NCI-H345 (cell line): ENCODE measurements around the gene CYGB.
"Not testable (repeated sequence)": the region's sequence is repeated elsewhere in the genome, so short reads cannot be mapped to it uniquely, and the experiment has no call there.

Experiments used
- DNase-seq: peaks from one replicate; lab custom pipeline; 2025; lab: John Stamatoyannopoulos, UW

CYGB gene

GRCh38 chr17:76567634-76568432, 30.3 kb upstream of the CYGB start:
- DNase-seq: no peak

DNA sequence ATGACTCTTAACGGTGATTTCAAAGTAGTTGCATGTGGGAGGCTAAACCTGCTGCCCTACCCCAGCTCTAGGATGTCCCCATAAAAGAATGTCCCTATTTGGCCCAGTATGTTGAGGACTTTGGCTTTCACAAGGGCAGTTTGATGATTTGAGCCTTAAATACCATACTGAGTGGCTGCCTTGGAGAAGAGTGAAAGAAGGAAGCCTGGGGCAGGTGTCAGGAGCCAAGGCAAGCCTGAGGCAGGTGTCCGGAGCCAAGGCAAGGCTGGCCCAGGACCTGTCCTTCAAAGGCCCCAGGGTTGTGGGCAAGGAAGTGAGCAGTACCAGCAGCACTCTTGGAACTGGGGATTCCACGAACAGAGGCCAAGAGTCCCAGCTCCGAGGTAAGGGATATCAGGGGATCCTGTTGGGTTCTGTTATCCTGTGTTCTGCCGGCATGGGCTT, 29.5 kb upstream of the CYGB start:
- DNase-seq: no peak

DNA sequence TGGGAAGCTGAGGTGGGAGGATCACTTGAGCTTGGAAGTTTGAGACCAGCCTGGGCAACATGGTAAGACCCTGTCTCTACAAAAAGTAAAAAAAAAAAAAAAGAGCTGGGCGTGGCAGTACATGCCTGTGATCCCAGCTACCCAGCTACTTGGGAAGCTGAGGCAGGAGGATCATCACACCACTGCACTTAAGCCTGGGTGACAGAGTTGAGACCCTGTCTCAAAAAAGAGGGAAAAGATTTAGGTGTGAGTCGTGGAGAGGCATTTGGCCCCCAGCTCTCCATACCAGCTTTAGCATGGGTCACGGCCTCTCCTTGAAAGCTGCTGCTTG, 29.1 kb upstream of the CYGB start:
- DNase-seq: no peak

GRCh38 chr17:76565728-76566612, 28.5 kb upstream of the CYGB start:
- no peak for DNase-seq

GRCh38 chr17:76564991-76565727, 27.6 kb upstream of the CYGB start:
- DNase-seq: not testable (repeated sequence)

DNA sequence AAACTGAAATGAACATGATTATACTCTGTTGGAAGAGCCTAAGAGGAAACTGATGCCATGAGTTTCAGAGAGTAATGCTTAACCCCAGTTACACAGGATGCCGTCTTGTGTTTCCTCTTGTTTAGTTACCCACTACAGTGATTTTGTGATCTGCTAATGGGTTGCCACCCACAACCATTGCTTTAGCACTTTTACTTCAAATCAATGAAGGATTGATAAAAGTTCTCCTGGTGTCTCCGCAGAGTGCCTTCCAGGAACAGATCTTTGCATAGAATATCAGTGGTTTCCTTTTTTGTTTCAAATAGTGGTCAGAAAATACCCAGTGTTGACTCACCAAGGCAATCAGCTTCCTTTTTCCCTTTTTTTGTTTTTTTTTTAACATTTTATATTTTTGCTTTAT, 25.9 kb upstream of the CYGB start:
- not testable (repeated sequence) for DNase-seq

DNA sequence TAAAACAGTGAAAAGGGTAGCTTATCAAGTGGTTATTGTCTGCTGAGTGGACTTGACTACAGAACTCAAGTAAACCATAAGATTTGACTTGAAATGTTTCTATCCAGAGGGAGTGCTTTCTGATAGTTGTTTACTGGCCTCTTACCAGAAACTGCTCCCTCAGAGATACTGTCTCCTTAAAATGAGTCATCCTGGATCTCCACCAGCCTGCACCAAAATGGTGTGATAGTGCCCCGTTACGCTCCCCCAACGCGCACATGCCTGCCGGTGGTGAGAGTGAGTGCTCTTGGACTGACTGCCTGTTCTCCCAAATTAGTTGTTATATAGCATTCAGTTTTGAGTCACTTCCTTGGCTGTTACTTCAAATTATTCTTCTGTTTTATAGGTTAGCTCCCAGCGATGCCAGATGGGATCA, 25.2 kb upstream of the CYGB start:
- DNase-seq: no peak

GRCh38 chr17:76561799-76562268, 24.3 kb upstream of the CYGB start:
- DNase-seq: no peak

DNA sequence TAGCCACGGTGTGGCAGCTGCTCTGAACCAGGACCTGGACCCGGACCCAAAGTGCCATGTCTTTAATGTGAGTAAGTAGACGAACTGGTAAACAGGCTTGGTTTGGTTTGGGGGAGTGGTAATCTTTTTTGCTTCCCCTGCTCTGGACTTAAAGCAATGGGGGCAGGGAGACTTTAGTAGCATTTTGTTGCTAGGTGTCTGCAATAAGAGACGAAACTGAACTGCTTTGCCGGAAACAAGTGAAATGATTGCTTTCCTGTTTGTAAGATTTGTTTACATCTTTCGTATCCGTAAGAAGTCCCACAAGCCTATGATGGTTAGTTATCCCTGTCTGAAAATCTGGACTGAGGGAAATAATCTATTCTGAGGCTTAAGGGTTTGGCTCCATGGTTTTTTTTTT, 23.8 kb upstream of the CYGB start:
- no peak for DNase-seq

- DNase-seq: no peak
These were observed 23.3 kb upstream of the CYGB start for GRCh38 chr17:76560877-76561221.

DNA sequence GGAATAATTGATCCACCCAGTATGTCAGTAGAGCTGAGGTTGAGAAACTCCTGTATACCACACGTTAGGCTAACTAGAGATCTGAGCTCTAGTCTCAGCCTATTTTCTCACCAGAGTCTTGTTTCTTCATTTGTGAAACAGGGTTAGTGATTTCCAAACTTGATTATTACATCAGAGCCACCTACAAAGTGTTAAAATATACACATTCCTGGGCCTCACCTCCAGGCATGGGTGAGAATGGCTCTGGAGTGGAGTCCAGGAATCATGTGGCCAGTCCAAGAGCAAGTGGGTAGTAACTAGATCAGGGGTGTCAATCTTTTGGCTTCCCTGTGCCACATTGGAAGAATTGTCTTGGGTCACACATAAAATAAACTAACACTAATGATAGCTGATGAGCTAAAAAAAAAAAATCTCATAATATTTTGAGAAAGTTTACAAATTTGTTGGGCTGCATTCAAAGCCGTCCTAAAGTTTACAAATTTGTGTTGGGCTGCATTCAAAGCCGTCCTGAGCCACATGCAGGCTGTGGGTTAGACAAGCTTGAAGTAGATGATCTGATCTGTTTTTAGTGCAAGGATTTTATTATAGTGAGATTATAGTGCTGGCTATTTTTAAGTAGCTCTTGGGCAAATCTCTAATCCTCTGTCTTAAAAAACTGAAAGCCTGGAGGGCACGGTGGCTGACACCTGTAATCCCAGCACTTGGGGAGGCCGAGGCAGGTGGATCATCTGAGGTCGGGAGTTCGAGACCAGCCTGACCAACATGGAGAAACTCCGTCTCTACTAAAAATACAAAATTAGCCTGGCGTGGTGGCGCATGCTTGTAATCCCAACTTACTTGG, 22.7 kb upstream of the CYGB start:
- DNase-seq: no peak

- not testable (repeated sequence) for DNase-seq
These were observed 22.0 kb upstream of the CYGB start for GRCh38 chr17:76559460-76559859.

DNA sequence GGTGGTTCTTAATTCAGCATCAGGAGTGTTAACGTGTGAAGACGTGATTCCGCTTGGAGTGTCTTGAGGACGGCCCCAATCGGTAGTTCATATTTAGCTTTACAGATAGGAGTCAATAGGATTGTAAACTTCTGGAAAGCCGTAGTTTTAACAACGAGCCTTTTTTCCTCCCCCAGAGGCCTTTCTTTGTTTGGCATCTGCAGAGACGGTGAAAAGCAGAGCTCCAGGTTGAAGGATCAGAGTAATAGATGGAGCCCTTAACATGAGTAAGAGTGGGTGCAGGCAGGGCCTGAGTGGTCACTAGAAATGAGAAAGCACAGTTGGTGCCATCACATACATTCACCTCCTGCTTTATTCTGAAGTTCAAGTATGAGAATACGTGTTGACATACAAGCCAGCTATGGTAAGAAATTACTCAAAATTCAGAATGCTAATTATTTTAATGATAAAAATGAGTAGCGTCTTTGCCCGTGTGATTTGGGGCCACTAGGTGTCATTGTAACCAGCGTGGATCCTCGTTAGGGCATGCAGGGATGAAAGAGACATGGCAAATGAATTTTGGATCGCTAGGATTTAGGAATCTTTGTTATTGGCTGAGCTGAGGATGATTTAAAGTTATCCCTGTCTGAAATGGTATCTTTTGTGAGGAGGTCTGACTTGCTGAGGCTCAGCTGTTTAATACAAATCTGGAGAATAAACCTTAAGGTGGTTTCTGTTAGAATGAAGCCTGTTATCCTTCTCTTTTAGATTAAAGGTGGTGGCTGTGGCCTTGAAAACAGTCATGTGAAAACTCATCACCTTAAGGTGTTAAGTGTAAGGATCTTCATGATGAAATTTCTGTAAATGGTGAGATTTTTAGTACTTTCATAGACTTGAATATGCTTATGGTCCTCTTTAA, 20.9 kb upstream of the CYGB start:
- DNase-seq: peak; percentile 35

- peak; percentile 99 for DNase-seq
These were observed 20.1 kb upstream of the CYGB start for GRCh38 chr17:76557368-76558197.

DNA sequence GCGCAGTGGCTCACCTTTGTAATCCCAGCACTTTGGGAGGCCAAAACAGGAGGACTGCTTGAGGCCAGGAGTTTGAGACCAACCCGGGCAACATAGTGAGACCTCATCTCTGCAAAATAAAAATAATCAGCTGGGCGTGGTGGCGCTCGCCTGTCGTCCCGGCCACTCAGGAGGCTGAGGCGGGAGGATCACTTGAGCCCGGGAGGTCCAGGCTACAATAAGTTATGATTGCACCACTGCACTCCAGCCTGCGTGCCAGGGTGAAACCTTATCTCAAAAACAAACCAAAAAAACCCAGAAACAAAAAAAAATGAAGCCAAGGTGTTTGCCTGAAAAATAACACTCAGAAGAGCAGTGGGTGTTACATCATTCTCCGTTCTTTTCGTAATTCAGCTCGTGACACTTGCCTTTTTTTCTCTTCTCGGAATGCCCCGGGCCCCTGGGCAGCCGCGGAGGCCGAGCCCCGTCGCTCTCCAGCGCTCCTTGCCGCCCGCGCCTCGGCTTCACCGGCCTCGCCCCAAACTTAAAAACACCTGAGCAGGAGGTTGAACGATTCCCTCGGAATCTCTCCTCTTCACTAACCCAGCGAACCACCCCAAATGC, 19.4 kb upstream of the CYGB start:
- DNase-seq: no peak

DNA sequence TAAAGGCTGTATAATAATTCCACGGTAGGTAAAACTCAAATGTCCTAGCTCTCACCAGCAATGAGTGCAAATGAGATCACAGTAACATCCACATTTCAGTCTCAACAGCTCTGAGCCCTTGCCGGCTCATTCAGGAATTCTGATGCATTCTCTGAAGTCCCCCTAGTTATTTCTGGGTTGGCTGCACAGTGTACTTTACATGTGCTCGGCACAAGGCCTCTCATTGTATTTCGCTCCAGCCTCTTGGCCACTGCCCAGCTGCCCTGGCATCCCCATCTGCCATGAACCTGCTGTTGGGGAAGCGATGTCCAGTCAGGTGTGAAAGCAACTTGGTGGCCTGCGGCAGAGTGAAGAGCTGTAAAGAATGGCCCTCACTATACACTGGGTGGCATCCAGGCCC, 16.6 kb upstream of the CYGB start:
- no peak for DNase-seq

DNA sequence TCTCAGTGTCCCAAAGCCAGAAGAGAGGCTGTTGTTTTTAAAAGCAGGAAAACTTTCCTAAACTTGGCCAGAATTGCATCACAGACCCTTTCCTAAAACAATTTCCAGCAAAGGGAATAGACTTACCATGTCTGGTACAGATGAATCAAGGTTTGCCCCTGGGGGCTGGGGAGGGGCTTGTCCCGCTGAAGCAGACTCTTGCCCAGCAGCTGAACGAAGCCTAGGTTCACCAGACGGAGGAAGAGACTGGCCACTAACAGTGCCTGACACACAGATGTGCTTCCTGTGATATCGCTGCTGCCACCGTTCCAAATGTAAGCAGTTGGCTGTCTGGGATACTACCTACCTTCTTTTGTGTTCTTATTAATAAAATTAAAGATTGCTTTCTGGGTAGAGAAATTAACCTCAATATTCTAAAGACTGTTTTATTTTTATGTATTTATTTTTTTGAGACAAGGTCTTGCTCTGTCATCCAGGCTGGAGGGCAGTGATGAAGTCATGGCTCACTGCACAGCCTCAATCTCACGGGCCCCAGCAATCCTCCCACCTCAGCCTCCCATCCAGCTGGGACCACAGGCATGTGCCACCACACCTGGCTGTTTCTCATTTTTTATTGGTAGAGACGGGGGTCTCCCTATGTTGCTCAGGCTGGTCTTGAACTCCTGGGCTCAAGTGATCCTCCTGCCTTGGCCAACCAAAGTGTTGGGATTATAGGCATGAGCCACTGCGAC, 15.8 kb upstream of the CYGB start:
- DNase-seq: no peak

DNA sequence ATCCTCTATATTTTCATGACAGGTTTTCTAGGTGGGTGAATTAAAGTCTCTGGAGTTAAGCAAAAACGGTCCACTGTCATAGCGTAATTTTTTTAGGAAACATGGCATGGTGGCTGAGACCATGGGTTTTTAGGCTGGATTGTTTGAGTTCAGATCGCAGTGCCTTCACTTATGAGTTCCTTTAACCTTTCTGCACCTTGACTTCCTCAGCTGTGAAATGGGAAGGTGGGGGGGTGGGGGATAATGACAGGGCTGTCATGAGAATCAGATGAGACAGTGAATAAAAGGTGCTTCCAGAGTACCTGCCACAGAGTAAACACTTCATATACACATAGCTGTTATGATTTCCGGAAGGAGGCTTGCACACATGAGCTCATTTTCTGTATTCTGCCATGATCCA, 14.2 kb upstream of the CYGB start:
- peak; percentile 18 for DNase-seq
